Hindlimb muscle (tissue), 1 donor: ENCODE results near the gene ILRUN. TPM values are rescaled to one million over a fixed set of nuclear protein-coding genes. Genes with fewer than 3 reads are reported as not detected.
A peak's percentile ranks its signal among the peaks of the same experiment; 100 is the strongest.
"Not testable (repeated sequence)": the region's sequence is repeated elsewhere in the genome, so short reads cannot be mapped to it uniquely, and the experiment has no call there.

Source experiments
- DNase-seq: peaks from one replicate; pipeline ENCODE4 v3.0.0-alpha.2; 2013
- polyA plus RNA-seq: library from polyadenylated mRNA; unstranded; fragments of 120-200 nt; gene quantifications from one replicate; pipeline ENCODE4 v1.2.1, GENCODE V29; 2013; ENCODE audit not compliant: insufficient read length

The ILRUN gene
- polyA plus RNA-seq: 90.5 TPM

DNA sequence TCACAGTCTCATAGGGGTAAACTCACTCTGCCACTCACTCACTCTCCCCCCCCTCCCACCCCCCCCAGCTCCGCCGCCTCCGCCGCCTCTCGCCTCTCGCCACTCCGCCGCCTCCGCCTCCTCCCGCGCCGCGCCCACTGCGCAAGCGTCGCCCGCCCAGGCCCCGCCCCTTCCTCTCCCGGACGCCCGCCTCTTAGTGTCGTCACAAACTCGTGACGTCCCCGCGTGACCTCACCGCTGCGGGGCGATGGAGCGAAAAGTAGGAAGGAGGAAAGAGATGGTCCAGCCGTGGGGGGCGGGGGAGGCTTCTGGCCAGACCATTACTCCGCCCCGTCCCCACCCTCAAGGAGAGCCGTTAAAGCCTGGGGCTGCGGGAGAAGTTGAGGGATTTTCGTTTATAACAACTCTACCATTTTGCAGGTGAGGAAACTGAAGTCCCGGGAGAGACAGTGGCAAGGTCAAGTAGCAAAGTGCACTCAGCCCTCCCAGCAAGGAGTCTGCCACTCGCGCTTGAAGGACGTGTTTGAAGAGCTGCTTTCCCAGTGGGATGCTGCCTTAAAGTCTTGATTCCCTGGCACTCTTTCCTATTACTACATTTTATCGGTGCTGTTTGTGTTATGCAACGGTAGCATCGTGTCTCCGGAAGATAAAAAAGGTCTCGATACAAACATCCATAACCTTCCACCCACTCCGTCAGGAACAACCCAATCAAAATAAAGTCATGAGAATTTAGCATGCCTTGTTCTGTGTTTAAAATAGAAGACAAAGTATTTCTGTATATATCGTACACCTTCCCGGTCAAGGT lies at the start of gene ILRUN:
ILRUN (minus strand) TSS at position 29 of the 805 bp plus-strand sequence. CDS start 164 bp downstream, outside the sequence.
- peak; percentile 97 for DNase-seq

GRCh38 chr6:34745277-34746103 lies 48.9 kb upstream of the ILRUN start:
- no peak for DNase-seq

DNA sequence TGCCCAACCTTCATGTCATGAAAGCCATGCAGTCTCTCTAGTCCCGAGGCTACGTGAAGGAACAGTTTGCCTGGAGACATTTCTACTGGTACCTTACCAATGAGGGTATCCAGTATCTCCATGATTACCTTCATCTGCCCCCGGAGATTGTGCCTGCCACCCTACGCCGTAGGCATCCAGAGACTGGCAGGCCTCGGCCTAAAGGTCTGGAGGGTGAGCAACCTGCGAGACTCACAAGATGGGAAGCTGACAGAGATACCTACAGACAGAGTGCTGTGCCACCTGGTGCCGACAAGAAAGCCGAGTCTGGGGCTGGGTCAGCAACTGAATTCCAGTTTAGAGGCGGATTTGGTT lies 47.7 kb upstream of the ILRUN start:
- DNase-seq: not testable (repeated sequence)

DNA sequence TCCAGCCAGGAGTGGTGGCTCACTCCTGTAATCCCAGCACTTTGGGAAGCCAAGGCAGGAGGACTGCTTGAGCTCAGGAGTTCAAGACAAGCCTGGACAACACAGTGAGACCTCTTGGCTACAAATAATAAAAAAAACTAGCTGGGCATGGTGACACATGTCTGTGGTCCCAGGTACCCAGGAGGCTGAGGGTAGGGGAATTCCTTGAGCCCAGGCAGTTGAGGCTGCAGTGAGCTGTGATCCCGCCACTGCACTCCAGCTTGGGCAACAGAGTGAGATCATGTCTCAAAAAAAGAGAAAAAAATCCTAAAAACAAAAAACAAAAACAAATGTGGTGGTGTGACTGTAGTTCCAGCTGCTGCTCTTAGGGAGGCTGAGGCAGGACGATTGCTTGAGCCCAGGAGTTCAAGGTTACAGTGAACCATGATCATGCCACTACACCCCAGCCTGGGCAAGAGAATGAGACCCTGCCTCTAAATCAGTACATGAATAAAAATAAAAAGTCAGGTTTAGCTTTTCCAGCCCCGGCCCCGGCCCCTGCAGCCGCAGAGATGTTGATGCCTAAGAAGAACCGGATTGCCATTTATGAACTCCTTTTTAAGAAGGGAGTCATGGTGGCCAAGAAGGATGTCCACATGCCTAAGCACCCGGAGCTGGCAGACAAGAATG lies 47.2 kb upstream of the ILRUN start:
- no peak for DNase-seq

DNA sequence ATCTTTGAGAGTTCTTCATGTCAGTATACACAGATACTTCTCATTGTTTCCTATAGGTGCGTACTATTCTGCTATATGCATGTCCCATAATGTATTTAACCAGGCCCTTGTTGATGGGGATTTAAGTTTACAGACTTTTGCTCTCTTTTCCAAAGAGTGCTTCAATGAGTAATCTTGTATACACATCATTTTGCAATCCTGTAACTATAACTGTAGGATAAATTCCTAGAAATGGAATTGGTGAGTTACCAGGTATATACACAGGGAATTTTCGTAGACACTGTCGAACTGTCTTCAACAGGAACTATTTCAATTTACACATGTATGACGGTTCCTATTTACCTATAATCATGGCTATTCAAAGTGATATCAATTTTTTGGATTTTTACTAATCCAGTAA lies 45.5 kb upstream of the ILRUN start:
- no peak for DNase-seq

- no peak for DNase-seq
Observed at GRCh38 chr6:34736823-34737222, 40.3 kb upstream of the ILRUN start.

DNA sequence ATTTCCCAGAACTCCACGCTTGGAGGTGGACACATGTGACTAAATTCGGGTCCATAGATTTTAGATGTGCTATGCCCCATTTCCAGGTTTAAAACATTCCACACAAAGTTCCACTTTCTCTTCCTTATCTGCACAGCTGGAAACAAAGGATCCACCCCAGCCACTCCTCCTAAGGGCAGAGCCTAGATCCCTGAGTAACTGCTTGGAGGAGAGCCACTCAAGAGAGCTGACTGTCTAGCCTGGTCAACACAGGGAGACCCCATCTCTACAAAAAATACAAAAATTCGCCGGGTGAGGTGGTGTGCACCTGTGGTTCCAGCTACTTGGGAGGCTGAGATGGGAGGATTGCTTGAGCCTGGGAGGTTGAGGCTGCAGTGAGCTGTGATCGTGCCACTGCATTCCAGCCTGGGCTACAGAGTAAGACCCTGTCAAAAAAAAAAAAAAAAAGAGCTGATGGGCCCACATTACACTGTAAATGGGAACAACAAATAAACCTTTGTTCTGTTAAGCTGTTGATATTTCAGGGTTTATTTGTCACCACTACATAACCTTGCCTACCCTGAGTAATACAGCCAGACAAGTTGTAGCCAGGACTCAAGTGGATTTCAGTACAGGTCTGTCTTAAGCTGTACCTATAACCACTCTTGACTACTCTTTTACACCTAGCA lies 35.0 kb upstream of the ILRUN start:
- no peak for DNase-seq

- peak; percentile 42 for DNase-seq
Observed at GRCh38 chr6:34729631-34730470, 33.3 kb upstream of the ILRUN start.

GRCh38 chr6:34726055-34726454 lies 29.5 kb upstream of the ILRUN start:
- no peak for DNase-seq

DNA sequence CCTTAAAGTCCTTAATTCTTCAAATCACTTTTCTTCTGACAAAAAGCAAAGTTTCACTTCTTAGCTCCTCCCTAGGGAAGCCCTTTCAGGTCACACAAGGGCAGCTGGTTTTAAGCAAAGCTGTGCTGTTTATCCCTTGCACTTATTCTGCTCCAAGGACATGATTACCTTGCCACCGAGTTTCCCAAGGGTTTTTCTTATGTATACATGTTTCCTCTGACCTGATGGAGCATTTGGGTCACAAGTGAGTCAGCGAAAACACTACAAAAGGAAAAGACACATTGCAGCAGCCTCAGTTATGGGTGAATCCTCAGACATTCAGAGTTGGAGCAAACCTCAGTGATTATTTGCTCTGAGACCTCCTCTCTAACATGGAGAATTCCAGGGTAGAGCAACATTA lies 26.6 kb upstream of the ILRUN start:
- no peak for DNase-seq

- DNase-seq: no peak
Observed at GRCh38 chr6:34722451-34722850, 25.9 kb upstream of the ILRUN start.

- not testable (repeated sequence) for DNase-seq
Observed at GRCh38 chr6:34720160-34720559, 23.6 kb upstream of the ILRUN start.

DNA sequence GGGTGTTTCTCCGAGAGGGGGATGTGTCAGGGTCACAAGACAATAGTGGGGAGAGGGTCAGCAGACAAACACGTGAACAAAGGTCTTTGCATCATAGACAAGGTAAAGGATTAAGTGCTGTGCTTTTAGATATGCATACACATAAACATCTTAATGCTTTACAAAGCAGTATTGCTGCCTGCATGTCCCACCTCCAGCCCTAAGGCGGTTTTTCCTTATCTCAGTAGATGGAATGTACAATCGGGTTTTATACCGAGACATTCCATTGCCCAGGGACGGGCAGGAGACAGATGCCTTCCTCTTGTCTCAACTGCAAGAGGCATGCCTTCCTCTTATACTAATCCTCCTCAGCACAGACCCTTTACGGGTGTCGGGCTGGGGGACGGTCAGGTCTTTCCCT lies 23.1 kb upstream of the ILRUN start:
- DNase-seq: not testable (repeated sequence)

DNA sequence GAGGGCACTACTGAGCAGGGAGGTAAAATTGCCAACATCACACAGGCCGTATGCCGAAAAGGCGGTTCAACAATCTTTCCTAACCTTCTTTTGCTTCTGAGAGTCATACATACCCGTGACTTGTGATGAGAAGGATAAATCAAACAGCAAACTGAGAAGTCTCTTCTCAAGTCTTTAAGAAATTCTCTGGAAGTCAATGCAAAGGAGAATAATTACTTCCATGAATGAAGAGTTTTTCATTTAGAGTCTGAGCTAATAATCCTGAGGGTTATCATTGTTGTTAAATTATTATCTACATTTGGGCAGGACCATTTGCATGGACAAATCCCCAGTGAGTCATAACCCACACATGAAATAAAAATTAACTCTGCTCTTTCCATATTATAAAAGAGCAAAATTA lies 22.4 kb upstream of the ILRUN start:
- no peak for DNase-seq

DNA sequence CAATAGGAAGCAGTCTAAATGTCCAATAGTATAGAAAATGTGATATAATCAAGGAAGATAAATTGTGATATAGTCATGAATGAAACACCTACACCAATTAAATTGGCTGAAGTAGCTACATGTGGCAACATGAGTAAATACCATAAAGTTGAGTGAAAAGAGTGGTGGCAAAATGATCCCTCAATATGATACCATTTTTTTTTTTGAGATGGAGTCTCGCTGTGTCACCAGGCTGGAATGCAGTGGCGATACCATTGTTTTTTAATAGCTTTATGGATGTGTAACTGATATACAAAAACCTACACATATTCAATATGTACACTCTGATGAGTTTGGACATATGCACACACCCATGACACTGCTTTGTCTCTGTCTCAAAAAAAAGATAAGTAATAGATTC lies 20.9 kb upstream of the ILRUN start:
- DNase-seq: no peak

DNA sequence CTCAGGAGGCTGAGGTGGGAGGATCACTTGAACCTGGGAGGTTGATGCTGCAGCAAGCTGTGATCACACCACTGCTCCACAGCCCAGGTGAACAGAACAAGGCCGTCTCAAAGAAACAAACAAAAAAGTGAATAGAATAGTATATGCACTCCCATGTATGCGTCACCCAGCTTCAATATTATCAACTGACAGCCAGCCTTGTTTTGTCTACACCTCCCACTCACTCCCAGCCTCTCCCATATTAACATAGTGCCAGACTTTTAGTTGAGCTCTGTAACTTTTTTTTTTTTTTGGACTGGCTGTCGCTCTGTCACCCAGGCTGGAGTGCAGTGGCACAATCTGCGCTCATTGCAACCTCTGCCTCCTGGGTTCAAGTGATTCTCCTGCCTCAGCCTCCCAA lies 18.1 kb upstream of the ILRUN start:
- DNase-seq: no peak

DNA sequence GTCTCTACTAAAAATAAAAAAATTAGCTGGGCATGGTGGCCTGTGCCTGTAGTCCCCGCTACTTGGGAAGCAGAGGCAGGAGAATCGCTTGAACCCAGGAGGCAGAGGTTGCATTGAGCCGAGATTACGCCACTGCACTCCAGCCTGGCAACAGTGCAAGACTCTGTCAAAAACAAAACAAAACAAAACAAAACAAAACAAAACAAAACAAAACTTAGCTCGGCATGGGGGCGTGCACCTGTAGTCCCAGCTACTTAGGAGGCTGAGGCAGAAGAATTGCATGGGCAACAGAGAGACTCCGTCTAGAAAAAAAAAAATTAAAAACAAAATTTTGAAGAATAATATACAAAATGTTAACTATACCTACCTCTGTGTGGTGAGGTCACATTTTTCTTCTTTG lies 16.3 kb upstream of the ILRUN start:
- not testable (repeated sequence) for DNase-seq

- DNase-seq: peak; percentile 32
Observed at GRCh38 chr6:34709386-34709785, 12.8 kb upstream of the ILRUN start.

DNA sequence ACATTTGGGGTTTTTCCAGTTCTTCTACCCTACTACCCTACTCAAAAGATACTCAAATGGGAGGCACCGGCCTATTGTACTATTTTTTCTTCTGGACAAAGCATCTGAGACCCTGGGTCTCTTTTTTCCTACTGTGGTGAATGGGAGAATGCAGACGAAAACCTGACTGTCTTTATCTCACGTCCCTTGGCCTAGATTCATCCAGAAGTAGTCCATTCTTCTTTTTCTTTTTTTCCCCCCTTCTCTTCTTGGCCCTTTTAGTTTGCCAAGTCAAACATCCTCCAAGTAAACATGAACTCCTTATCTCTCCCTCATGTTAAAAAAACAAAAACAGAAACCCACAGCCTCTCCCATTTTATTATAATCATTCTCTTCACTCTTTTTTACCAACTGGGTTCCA lies 8.7 kb upstream of the ILRUN start:
- DNase-seq: no peak

- no peak for DNase-seq
Observed at GRCh38 chr6:34701199-34701598, 4.6 kb upstream of the ILRUN start.

DNA sequence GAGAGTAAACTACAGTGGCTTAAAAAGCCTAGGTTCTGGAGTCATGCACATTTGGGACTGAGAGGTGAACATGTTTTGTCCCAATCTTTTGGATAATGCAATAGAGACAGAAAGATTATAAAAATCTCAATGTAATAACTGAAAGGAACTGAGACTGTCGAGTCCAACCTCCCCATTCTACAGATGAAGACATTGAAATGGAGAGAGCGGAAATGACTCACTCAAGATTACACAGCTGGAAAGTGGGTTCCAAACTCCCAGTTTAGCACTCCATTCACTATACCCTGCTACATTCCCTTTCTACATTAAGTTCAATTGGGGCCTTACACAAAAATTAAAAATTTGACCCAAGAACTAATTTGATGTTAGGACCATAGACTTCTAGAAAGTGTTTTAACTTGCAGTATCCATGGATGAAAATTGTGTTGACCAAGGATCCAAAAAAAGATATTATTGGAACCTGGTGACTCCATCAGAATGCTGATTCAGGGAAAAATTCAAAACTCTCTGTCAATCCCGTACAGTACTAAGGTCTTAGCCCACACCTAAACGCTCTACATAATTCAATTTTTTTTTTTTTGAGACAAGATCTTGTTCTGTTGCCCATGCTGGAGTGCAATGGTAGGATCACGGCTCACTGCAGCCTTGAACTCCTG lies 1.5 kb upstream of the ILRUN start:
- DNase-seq: no peak
